IPS-18a (cell line): Measurements from ENCODE around the gene VSTM4.

Source experiments
- H3K27ac ChIP-seq: one replicate; pipeline ENCODE4 v1.5.1; 2013; ENCODE audit warnings: low read length
- H3K27me3 ChIP-seq: one replicate; pipeline ENCODE4 v1.6.1; 2013; ENCODE audit warnings: mild to moderate bottlenecking, low read length; ENCODE audit not compliant: control insufficient read depth, insufficient read depth
- H3K36me3 ChIP-seq: one replicate; pipeline ENCODE4 v1.6.1; 2013; ENCODE audit warnings: low read depth, low read length; ENCODE audit not compliant: control insufficient read depth
- H3K4me1 ChIP-seq: one replicate; pipeline ENCODE4 v1.6.1; 2013; ENCODE audit warnings: low read depth, low read length; ENCODE audit not compliant: control insufficient read depth
- H3K4me3 ChIP-seq: one replicate; pipeline ENCODE4 v1.5.1; 2013; ENCODE audit warnings: low read length
- H3K9ac ChIP-seq: one replicate; pipeline ENCODE4 v1.6.1; 2013; ENCODE audit warnings: mild to moderate bottlenecking, low read length, moderate library complexity
- H3K9me3 ChIP-seq: one replicate; pipeline ENCODE4 v1.6.1; 2013; ENCODE audit warnings: low read depth, low read length; ENCODE audit not compliant: control insufficient read depth

The VSTM4 gene

DNA sequence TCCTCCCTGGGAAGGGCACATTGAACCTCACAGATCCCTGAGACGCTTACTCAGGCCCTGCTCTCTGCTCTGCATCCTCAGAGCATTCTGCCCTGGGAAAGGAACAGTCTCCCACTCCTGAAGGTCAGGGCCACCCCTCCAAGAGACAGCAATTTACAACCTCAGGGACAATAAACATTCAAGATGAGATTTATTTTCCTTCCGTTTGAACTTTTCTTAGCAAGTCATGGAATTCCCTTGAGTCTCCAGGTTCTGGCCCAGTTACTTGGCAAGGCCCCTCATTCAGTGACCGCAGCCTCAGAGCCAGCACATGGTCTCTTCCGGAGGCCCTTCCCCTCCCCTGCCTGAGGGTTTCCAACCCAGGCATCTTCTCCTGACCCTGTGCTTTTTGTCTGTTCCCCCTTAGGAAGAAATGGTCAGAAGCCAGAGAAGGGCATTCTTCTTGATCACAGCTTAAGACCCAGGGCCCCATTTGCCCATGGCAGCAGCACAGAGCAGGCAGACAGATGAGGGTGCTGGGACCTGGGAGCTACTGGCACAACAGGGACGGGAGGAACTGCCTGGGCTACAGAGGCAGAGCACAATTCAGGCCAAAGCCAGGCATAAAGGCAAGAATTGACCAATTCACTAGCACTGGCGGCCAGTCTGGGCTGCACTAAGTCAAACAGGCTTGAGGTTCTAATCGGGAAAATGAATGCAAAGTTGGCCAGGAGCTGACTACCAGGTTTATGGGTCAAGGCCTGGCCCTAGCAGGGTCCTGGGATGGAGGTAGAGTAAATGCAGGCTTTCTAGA, 56.7 kb downstream of the VSTM4 start:
- Histone ChIP-seq H3K4me3 (no peak overlapping the region), H3K36me3 (no peaks in the 10 kb centered on the region), H3K27me3 (no peaks in the 10 kb centered on the region), H3K27ac (no peak overlapping the region), H3K9ac (no peak overlapping the region), H3K4me1 (no peaks in the 10 kb centered on the region), H3K9me3 (peaks cover 16% of the 10 kb centered on the region)

DNA sequence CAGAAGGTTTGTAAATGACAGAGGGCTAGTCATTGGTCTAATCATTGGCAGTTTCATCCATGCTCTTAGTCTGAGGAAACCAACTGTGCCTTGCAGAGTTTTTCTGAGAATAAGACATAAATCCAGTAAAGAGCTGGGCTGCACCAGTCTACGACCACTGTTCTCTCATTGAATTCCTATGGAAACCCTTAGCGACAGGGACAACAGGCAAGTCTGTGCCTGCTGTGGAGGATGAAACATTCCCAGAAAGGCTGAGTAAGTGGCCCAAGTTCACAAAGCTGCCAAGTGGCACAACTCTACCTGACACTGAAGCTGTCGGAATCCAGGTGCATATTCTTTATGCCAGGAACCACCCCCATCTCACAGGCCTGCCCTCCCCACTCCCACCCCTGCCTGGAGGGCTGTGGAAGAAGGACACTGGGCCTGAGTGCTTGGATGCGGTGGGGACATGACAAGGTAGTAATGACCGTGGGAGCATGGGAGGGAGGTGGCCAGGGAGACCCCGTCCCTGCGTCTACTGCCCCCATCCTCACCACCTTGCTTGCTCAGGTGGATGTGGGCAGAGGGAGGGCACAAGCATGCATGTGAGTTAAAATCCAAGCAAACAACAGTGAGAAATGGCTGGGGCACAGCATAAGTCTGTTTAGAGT, 58.0 kb downstream of the VSTM4 start:
- no peaks in the 10 kb centered on the region for H3K27me3 ChIP-seq
- H3K4me1 ChIP-seq, result no peaks in the 10 kb centered on the region
- H3K9ac ChIP-seq, result no peak overlapping the region
- H3K9me3 ChIP-seq, result peaks cover 12% of the 10 kb centered on the region
- no peaks in the 10 kb centered on the region for H3K36me3 ChIP-seq
- no peak overlapping the region for H3K27ac ChIP-seq
- H3K4me3 ChIP-seq, result no peak overlapping the region

DNA sequence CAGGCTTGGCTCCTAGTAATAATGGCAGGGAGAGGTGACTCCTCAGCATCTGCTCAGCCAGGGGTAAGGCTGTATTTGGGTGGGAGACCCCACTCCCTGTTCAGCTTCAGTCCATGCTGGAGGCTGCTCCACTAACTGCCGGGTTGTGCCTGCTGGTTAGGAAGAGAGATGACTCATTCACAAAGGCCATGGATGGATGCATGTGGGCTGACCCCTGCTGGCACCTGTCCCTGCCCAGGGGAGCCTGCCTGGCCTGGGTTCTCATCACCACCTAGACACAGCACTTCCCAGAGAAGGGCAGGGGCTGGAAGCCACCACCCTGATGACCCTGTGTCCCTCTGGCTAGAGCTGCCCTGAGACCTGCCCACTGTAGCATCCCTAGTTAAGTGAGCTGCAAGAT, 59.0 kb downstream of the VSTM4 start:
- no peaks in the 10 kb centered on the region for H3K4me1 ChIP-seq
- no peak overlapping the region for H3K4me3 ChIP-seq

DNA sequence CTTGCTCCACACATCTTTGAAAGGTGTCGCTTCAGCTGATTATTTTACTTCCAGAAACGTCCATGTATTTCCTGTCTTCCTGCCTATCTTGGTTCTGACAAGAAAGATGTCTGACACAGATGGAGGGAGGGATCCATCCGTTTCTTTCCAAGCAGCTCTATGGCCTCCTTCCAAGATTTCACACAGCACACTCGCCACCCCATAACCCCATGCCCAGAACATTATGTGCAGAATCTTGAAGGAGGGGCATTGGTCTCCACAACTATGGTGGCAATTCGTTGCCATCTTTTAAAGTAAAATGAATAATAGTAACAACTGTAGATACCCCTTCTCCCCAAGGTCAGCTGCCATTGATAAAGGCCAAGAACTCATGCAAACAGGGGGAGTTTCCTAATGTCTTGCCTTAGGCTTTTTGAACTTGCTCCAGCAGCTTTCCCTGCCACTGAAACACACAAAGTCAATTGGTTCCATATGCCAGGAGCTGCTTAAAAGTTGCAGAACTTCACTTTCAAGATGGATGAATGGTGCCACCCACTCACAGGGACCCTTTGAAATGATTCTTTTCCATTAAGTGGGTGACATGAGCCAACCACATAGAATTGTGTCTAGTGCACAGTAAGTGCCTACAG, 60.0 kb downstream of the VSTM4 start:
- Histone ChIP-seq H3K27me3 (no peaks in the 10 kb centered on the region), H3K4me3 (no peak overlapping the region), H3K36me3 (no peaks in the 10 kb centered on the region), H3K27ac (no peak overlapping the region), H3K9me3 (no peaks in the 10 kb centered on the region), H3K4me1 (no peaks in the 10 kb centered on the region), H3K9ac (no peak overlapping the region)

More for the DNA sequence above, 59.0 kb downstream of the VSTM4 start:
- no peak overlapping the region for H3K27ac ChIP-seq
- H3K9ac ChIP-seq, result no peak overlapping the region
- H3K36me3 ChIP-seq, result no peaks in the 10 kb centered on the region
- no peaks in the 10 kb centered on the region for H3K27me3 ChIP-seq
- H3K9me3 ChIP-seq, result peaks cover 2% of the 10 kb centered on the region

DNA sequence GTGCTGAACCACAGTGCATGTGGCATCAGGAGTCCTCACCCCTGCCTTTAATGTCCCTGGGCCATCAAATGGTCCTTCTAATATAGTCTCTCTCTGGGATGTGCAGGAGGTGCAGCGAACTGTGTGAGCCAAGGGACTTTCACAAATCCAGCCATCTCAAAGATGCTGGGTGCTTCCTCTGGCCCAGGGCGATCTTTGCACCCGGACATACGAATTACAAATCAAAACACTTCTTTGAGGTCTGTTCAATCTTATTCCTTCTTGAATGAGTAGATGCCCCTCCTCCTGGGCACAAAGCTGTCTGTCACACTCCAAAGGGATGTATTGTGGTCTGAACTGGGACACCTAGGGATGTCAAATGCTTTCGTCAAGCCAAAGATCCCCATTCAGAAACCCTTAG, 60.6 kb downstream of the VSTM4 start:
- Histone ChIP-seq H3K27me3 (no peaks in the 10 kb centered on the region), H3K4me1 (no peaks in the 10 kb centered on the region), H3K4me3 (no peak overlapping the region), H3K36me3 (no peaks in the 10 kb centered on the region), H3K9me3 (no peaks in the 10 kb centered on the region), H3K27ac (no peak overlapping the region), H3K9ac (no peak overlapping the region)

DNA sequence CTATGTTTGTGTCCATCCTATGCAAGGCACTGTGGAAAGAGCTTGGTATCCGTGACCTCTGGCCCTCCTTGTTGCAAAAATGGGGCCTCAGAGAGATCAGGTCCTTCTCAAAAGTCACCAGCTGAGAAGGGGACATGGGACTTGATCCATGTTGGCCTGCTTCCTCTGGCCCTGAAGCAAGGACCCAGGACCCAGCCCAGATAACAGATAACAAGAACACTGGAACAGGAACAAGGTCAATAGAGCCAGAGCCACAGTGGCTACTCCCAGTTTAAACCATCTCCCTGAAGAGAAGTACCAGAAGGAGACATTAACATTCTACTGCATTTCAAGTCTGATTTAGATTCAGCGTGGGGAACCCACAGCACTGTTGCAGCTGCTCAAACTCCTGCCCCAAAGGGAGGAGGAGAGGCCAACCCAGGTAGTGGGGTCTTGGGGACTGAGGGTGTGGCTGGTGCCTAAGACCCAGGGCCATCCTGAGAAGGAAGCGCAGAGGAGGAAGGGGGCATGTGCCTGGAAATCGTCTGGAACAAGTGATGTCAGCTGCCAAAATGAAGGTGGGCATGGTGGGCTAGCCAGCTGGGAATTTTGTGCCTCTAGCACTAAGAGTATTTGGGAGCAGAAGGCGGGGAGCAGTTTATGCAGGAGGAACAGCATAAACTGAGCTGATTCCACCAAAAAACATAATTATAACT, 61.2 kb downstream of the VSTM4 start:
- no peaks in the 10 kb centered on the region for H3K9me3 ChIP-seq
- H3K27ac ChIP-seq, result no peak overlapping the region
- H3K9ac ChIP-seq, result no peak overlapping the region
- H3K36me3 ChIP-seq, result no peaks in the 10 kb centered on the region
- H3K4me1 ChIP-seq, result peaks cover 5% of the 10 kb centered on the region
- no peak overlapping the region for H3K4me3 ChIP-seq
- no peaks in the 10 kb centered on the region for H3K27me3 ChIP-seq

DNA sequence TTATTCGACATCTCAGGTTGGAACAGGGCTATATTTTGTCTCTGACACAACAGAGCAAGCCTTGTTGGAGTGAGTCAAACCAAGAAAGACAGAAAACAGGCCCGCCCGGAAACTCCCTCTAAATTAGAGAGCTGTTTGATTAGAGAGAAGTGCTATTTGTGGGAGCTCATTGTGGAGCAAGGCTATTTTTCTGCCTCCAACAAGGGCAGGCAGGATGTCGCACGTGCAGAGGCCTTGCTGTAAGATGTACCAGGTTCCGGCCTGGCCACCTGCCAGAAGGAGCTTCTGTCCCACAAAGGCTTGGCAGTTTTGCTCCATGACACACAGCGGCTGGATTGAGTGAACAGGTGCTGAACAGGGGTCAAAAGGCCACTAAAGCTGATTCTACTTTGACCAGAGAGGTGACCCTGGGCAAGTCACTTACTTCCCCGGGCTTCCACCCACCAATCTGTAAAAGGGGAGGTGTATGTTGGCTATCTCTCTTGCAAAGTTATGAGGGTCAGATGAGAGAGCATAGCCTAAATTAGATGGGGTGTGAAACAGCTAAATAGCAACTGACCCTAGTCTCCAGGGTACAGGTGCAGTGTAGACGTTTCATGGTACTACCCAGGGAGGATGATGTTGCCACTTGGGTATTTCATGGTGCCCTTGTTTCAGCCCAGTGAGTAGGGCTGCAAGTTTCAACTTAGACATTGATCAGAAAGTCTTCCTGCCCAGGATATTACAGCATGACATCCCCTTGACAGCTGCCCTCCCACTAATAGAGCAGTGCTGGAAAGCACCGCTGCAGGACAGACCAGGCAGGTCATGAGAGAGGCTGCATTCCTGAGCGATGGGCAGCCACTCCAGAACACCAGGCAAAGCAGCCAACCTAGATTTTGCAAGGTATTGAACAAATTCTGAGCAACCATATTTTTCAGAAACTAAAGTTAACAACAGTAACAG, 62.0 kb downstream of the VSTM4 start:
- Histone ChIP-seq H3K27me3 (no peaks in the 10 kb centered on the region), H3K27ac (no peak overlapping the region), H3K4me1 (peaks cover 7% of the 10 kb centered on the region), H3K36me3 (no peaks in the 10 kb centered on the region), H3K9me3 (no peaks in the 10 kb centered on the region), H3K9ac (no peak overlapping the region), H3K4me3 (no peak overlapping the region)

DNA sequence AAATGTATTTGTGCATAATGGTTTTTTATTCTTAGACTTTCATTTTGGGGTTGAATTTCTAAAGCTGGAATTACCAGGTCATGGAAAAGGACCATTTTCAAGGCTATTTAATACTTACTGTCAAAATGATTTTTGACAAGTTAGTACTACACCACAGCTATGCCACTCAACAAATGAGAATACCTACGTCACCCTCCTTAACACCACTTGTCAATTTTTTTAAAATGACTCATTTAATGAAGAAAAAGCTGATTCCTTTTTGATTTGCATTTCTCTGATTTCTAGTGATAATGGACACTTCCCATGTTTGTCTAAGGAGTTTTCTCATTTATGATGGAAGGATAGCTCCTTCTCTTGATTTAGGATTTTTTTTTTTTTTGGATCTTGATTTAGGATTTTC, 63.3 kb downstream of the VSTM4 start:
- no peaks in the 10 kb centered on the region for H3K9me3 ChIP-seq
- no peak overlapping the region for H3K9ac ChIP-seq
- H3K27me3 ChIP-seq, result no peaks in the 10 kb centered on the region
- no peaks in the 10 kb centered on the region for H3K36me3 ChIP-seq
- H3K27ac ChIP-seq, result no peak overlapping the region
- H3K4me1 ChIP-seq, result peaks cover 7% of the 10 kb centered on the region
- H3K4me3 ChIP-seq, result no peak overlapping the region

DNA sequence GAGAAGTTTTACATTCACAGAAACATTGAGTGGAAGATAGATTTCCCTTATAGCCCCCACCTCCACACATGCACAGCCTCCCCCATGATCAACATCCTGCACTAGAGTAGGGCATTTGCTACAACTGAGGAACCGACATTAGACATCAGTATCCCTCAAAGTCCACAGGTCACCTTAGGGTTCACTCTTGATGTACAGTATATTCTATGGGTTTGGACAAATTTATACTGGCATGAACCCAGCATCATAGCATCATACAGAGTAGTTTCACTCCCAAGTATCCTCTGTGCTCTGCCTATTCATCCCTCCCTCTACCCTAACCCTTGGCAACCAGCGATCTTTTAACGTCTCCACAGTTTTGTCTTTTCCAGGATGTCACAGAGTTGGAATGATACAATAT, 64.4 kb downstream of the VSTM4 start:
- H3K4me3 ChIP-seq, result no peak overlapping the region
- H3K9ac ChIP-seq, result no peak overlapping the region
- no peaks in the 10 kb centered on the region for H3K9me3 ChIP-seq
- no peaks in the 10 kb centered on the region for H3K27me3 ChIP-seq
- no peak overlapping the region for H3K27ac ChIP-seq
- H3K36me3 ChIP-seq, result no peaks in the 10 kb centered on the region
- H3K4me1 ChIP-seq, result peaks cover 7% of the 10 kb centered on the region

DNA sequence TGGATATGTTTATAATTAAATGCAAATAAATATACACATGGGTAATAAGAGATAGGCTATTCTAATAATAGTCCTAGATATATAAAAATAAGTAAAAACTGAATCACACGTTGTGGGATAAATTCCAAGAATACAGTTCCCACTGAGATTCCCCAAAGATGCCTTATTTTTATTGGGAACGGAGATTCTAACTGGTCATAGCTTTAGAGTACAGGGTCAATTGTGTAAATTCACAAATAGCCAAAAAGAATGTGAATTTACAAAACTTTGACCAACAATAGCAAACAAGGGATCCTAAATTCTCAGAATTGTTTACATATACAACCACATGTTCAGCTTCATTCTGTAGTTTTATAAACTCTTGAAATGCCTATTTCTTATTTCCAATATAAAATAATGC, 65.0 kb downstream of the VSTM4 start:
- Histone ChIP-seq H3K9me3 (no peaks in the 10 kb centered on the region), H3K36me3 (no peaks in the 10 kb centered on the region), H3K9ac (no peak overlapping the region), H3K27me3 (no peaks in the 10 kb centered on the region), H3K27ac (no peak overlapping the region), H3K4me1 (peaks cover 7% of the 10 kb centered on the region), H3K4me3 (no peak overlapping the region)

DNA sequence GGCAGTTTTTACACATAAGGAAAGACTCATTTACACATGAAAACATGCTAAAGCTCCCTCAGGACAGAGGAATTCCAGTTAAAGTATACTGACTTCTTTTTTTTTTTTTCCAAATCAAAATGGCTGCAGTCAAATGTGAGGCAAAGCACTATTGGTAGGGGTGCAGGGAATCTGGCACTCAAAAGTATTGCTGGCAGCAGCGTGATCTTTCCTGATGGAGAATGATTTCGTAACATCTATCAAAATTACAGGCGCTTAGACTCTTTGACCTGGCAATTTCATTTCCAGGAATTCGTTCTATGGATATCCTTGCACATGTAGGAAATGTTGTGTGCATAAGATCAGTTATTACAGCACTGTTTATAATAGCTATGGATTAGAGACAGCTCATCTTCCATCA, 65.7 kb downstream of the VSTM4 start:
- H3K36me3 ChIP-seq, result no peaks in the 10 kb centered on the region
- H3K4me3 ChIP-seq, result no peak overlapping the region
- H3K27me3 ChIP-seq, result no peaks in the 10 kb centered on the region
- H3K9me3 ChIP-seq, result no peaks in the 10 kb centered on the region
- H3K27ac ChIP-seq, result no peak overlapping the region
- H3K9ac ChIP-seq, result no peak overlapping the region
- H3K4me1 ChIP-seq, result peaks cover 7% of the 10 kb centered on the region
